Activated T-cell treated with anti-CD3 and anti-CD28 coated beads, Interleukin-2, amount 50 U/mL, for 48 hours (primary cell): ENCODE measurements around the gene HLCS.

ENCODE experiments used
- DNase-seq, 2 experiments: peaks; one replicate each; pipeline ENCODE4 v3.0.0-alpha.2; 2020

The HLCS gene

DNA sequence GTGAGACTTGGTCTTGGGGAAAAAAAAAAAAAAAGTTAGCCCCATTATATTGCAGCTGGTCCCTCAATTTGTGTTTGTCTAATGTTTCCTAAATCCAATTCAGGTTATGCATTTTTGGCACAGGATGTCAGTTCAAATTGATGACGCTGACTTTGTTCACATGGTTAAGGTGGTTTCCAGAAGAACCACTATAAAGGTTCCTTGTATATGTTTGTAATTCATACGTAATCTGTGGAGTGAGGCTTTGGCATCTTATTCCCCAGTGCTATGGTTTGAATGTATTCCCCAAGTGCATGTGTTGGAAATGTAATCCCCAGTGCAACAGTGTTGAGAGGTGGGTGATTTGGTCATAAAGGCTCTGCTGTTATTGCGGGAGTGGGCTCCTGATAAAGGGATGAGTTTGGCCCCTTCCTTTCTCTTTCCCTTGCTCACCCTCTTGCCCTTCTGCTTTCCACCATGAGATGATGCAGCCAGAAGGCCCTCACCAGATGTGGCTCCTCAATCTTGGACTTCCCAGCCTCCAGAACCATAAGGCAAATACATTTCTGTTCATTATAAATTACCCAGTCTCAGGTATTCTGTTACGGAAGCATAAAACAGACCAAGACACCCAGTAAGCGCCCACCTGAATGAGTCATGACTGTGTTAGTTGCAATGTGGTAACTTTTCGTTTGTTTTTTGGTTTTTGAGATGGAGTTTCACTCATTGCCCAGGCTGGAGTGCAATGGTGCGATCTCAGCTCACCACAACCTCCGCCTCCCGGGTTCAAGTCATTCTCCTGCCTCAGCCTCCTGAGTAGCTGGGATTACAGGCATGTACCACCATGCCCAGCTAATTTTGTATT is 19.5 kb upstream of the HLCS start:
- DNase-seq, result peak in 1 of 2 experiments; percentile 41

DNA sequence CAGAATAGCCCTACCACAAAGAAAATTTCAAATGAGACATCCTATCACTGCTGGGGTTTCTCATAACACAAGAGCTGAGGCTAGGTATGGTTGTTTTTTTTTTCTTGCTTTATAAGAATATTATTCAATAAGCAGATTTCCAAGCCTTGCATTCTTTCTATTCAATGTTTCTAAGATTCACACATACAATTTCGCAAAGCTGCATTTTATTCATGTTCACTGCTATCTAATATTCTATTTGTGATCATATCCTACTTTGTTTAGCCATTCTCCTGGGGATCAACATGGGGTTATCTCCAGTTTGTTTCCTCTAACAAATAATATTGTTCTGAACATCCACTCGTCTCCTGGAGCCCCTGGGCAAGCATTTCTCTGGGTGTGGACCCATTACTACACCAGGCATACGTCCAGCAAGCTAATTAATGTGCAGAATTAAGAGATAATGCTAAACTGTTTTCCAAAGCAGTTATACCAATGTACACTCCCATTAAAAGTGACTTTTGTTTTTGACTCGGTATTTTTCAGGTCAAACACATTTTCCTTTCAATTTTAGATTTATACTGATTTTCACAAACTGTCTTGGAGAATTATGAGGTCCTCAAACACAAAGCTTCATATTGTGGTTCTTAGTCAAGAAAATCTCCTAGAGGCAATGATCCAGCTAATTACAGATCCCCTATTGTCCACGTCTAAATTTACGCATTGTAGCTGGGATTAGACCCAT is 15.7 kb upstream of the HLCS start:
- DNase-seq, result no peak

DNA sequence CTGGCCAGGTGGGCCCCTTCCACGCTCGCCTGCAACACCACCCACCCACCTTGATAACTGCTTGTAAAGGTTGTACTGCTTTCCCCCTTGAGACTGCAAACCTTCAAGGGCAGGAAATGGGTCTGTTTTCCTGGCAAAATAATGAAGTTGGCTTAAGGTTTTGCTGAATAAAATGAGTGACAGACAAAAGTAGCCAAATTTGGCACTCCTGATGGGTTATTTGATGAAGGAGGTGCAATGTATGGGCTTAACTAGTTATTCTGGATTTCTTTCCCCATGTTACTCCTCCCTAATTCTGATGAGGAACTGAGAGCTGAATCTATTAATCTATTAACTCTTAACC is 14.6 kb upstream of the HLCS start:
- DNase-seq, result no peak

DNA sequence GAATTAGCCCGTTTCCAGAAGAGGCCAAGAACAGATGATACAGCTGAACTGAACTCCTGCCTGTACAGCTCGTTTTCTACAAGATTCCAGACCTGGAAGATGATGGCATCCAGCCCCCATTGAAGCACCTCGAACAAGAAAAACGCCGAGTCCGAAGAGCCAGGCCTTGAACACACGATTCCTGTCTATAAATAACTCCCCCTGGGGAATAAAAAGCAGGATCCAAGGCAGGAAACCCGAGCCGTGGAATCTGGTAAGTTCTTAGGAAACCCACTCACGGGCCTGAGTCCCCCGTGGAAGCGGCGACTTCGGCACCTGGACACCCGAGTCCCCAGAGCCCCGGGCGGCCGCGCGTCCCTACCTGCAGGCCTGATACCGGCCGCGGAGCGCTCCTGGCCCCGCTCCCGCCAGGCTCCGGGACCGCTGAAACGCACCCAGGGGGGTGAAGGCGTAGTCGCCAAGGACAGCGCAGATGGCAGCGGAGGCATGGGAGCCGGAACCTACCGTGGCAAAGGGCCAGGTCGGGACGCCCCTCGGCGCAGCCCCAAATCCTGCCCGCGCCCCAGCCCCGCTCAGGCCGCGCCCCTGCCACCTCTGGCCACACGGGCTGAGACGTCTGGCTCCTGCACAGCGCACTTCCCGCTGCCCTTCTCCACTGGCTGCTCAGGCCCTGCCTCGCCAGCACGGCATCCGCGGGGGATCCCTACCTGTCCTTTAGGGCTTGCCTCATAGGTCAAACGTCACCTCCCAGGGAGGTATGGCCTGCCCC is 14.0 kb upstream of the HLCS start:
- DNase-seq, result peak in 1 of 2 experiments; percentile 35

DNA sequence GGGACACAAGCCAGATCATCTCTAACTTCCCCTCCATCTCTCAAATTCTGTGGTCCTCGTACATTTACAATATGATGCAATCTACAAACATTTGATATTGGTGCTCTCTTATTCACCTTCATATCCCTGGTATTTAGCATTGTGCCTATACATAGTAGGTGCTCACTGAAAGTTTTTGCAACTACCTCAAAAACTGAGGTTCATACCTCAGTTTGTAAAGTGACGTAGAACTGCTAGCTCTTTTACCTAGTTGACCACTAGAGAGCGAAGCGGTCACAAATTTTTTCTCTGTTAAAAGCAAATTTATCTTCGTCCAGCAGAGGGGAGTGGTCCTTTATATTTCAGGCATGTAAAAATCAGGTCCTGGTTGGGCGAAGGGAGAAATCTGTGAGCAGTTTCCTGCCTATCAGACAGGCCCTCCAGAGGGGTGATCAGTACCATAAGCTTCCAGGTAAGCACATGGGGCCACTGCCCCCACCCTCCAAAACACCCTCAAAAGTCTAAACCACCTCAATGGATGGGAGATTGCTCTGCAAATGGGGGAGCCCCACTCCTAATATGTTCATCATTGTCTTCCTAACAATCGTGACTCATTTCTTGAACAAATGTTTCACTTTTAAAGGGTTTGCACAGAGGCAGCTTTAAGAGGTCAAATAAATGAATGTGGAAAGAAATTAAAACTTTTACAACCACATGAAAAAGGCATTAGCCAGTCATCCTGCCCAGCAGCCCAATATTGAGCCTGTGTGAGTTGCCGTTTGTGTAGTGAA is 10.6 kb upstream of the HLCS start:
- DNase-seq, result peak; percentile 50 to 54

DNA sequence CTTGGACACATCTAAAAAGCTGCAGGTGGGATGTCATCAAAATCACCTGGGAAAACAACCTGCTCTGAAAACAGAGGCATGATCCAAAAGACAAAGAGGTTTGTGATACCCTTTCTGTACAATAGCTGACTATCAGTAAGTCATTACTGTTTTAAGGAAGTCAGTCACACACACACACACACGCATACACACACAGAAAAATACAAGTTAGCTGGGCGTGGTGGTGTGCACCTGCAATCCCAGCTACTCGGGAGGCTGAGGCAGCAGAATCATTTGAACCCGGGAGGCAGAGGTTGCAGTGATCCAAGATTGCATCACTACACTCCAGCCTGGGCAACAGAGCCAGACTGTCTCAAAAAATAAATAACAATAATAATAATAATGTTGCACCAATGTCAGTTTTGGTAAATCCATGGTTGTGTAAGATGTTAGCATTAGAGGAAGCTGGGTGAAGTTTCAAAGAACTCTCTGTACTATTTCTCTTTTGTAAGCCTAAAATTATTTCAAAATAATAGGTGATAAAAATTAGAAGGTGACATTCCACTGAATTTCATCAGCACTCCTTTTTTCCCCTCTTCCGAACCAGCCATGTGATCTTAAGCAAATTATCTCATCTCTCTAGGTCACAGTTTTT is 9.9 kb upstream of the HLCS start:
- no peak for DNase-seq

DNA sequence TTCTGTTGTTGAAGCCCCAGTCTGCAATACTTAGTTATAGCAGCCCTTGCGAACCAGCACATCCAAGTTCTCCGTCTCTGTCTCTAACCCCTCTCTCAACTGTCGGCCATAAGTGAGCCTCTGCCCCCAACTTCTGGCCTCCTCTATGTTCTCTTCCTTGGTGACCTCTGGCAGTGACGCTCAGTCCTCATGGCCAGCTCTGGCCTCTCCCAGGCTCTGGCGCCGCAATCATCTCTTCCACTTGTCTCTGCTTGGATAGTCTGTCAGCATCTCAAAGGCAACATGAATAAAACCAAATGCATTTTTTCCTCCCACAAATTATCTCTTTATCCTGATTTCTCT is 8.4 kb upstream of the HLCS start:
- no peak for DNase-seq

DNA sequence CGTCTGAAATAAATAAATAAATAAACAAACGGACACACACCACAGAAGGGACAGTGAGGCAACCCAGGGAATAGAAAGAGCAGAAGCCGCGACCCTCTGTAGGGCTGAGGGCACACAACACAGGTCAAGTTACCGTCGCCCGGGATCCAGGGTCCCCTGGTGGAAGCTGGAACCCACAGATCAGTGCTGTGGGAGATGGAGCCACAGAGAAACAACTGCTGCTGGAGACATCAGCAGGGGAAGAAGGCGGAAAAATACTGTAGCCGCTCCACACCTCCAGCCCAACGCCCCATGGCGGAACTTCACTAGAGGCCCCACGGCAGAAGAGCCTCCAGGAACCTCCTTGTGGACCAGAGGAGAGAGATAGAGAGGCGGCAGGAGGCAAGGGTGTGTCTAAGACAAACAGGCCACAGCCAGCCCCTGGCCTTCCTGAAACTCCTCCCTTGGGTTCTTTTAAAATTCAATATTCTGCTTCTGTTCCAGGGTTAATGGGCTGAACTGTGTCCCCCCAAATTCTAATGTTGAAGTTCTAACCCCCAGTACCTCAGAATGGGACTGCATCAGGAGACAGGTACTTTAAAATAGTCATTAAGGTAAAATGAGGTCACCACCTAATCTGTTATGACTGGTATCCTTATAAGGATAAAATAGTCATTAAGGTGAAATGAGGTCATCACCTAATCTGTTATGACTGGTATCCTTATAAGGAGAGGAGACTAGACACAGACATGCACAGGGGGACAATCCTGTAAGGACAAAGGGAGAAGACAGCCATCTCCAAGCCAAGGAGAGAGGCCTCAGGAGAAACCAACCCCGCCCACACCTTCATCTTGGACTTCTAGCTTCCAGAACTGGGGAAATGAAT is 7.7 kb upstream of the HLCS start:
- no peak for DNase-seq

DNA sequence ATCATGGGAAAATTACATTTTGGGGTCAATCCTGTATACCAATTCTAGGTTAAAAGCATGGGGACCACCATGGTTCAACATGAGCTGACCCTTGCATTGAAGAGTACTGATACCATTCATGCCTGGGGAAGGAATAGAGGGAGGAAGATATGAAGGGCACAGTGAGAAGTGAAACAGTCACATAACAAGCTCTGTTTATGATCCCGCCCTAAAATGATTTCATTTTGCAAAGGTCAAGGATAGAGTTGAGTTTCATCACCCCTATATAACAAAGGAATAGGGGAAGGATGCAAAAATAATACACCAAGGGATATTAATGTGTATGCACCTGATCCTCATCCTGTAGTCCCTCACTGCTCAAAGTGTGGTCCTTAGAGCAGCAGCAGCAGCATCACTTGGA is 2.5 kb upstream of the HLCS start:
- DNase-seq, result no peak

DNA sequence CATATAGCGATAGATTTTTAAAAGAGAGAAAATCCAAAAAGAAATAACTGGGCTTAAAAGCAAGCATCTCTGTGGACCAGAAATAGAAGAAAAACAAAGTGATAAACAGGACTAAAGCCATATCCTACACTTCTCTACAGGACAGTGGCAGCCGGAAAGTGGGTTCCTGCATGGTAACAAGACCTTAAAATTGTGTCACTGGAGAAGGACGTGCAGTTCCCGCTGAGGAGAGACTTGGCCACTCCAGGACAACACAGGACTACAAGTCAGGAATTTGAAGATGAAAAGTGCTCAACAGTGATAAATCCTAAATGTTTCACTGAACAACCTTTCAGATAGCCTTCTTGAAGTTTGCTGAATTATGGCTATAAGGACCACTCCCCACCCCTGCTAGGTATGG is 1.9 kb upstream of the HLCS start:
- DNase-seq, result no peak

DNA sequence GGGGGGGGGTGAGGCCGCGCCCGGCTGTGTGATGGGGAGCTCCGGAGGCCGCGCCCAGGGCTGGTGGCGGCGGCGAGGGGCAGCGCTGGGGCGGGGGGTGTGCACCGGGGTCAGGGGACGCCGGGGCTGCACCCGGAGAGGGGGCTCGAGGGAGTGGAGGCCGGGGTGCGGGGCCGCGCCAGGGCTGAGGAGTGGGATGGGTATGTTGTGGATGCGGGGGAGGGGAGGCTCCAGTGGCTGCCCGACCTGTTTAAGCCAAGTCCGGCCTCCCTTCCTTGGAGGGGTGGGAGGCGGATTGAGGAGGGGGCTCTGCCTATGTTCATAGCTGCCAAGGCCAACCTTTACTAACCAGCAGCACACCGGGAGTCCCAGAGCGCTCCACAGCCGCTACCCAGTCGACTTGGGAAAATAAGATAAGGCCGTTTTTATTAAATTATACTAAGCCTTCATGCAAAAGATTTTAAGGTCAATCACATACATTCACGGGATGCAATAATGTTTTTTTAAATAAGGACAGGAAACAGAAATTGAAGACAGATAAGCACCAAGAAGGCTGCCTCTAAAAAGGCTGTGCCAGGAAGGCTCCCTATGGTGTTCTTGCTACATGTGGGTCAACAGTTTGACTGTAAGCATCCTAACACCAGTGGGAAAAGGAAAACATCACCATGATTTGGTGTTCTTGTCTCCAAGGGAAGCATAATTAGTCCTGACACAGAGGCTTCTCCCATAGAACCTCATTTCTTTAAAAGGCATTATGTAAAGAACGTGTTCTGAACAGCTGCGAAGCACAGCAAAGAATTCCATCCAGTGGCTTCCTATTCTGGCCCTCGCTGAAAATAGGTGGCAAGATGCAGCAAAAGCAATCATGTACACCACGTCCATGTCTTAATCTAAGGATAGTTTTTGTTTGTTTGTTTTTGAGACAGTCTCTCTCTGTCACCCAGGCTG is 626 bp upstream of the HLCS start:
- no peak for DNase-seq

DNA sequence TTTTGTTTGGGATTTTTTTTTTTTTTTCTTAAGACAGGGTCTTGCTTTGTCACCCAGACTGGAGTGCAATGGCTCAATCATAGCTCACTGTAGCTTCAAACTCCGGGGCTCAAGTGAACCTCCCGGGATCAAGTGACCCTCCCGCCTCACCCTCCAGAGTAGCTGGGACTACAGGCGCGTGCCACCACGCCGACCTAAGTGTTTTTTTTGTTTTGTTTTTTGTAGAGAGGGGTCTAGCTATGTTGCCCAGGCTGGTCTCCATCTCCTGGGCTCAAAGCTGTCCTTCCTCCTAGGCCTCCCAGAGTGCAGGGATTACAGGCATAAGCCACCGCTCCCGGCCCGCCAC is 776 bp downstream of the HLCS start:
- no peak for DNase-seq

DNA sequence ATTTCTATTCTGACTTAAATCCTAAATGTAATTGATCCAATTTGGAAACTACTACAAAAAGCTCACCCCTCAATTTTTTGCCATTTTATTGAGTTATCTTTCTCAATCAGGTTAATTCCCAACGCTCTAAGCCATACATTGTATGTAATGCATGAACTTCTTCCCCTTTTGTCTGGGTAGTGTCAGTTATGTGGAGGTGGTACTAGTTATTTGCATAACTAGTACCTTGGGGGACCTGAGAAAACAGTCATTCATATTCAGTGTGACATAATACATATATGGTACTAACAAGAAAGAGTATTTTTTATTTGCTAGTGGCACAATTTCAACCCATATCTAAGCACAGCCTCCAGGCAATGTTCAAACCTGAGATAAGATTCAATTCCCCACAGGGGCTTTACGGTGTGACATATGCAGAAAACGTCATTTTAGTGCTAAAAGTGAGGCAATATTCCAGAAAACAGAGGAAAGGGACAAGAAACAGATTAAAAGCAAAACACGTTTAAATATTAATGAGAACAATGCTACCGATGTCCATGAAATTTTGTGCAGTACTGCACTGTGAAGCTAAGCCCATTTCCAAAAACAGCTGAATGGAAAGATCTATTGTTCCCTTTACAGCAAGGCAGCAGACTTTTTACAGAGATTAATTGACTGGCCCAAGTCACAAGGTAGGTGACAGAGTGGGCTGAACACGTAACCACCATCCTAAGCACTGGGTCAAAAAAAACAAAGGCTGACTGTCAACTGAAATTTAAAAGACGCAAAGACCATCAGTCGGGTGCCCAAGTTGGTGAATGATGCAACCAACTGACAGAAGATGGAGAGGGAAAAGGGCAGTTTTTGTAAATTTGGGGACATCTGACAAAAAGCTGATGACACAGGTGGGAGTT is 1.4 kb downstream of the HLCS start:
- DNase-seq, result no peak

DNA sequence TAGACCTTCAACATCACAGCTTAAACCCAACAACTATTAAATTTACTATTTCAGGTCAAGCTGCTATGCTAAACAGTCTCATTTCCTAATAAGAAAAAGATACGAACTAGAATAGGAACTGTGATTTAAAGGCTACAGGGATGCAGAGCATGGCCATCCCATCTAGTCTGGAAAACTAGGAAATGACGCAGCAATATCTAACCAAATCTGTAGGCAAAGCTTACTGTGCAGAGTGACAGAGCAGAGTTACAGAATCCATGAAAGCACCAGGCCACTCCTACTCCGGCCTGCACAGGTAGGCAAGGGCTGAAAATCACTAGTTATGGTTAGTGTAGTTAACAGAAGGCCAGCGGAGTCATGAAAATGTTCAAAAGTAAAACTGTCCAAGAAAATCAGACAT is 2.1 kb downstream of the HLCS start:
- no peak for DNase-seq

DNA sequence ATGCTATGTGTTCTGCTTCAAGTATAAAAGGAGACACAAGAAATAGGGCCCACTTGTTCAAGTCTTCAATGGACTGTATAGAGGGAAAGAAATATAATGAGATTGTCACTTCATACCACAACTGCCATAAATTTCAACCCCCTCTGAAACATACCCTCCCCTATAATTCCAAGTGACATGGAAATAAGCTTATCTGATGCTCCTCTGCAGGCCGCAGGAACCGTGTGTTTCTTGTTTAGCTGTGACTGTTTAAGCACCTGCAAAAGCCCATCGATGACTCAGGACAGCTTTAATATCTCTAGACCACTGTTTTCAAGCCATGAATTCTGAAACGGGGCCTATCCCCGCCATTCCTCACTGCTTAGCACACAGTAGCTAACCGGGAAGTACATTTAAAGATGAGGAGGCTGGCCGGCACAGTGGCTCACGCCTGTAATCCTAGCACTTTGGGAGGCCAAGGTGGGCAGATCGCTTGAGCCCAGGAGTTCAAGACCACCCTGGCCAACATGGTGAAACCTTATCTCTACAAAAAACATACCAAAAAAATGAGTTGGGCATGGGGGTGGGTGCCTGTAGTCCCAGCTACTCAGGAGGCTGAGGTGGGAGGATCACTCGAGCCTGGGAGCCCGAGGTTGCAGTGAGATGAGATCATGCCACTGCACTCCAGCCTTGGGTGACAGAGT is 4.2 kb downstream of the HLCS start:
- no peak for DNase-seq

DNA sequence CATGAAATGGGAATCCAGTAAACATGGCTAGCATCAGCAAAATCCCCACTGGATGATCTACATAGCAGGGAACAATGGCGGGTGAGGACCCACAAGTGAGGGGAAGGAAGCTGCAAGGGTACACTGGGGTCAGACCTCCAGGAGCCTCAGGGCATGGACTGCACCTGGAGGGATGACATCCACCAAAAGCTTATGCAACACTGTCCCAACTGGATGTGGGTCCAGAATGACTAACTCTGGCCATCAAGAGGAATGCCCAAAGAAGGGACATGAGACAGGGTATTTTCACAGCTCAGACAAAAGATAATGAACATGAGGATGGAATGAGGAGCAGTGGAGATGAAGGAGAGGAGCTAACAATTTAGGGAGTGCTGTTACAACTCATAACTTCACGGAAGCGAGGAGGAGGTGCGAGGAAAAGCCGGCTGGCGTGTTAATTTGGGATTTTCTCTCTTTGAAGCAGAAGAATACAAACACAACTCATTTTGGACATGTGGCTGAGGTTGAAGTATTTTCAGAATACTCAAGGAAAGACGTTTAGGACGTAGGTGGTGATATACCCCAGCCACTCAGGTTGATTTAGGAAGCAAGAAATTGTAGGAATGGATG is 5.7 kb downstream of the HLCS start:
- DNase-seq, result no peak

DNA sequence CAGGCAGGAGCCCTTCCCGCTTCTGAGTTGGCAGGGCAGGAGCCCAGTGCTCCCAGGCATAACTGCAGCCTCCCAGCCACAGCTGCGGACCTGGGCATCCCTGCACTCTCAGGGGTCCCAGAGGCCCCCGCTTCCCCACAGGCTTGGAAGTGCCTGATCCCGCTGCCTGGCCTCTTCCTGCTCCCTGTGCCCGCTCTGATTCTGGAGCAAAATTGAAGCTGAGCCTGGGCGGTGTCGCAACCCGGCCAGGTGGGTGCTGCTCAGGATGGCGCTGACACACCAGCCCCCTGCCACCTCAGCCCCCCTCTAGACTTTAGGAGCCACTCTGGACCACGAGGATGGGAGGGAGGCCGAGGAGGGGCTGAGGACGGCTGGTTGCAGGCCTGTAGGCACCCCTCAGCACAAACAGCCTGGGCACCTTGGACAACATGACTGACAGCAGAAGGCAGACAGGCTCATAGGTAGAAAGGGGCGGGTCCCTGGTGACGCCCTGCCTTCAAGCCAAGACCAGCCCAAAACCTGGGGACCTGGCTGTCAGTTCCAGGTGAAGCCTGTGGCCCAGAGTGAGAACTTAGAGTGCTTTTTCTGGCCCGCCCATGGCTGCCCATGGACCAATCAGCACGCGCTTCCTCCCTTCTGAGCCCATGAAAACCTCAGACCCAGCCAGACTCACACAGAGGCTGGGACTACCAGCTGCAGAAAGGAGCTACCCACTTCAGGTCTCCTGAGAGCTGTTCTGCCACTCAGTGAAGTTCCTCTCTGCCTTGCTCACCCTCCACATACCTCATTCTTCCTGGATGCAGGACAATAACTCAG is 7.2 kb downstream of the HLCS start:
- DNase-seq, result no peak

DNA sequence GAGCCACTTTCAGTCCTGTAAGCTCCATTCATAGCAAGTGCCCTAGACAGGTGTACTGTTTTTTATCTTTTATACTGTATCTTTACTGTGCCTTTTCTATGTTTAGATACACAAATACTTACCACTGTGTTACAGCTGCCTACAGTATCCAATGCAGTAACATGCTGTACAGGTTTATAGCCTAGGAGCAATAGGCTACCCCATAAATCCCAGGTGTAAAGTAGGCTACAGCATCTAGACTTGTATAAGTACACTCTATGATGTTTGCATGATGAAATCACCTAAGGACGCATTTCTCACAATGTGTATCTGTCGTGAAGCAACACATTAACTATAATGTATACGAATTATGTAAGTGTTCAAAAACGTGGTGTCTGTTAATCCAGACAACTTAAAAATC is 10.7 kb downstream of the HLCS start:
- DNase-seq, result no peak
